Measurements from ENCODE around the gene CDKAL1.
"Not testable (repeated sequence)": the region's sequence is repeated elsewhere in the genome, so short reads cannot be mapped to it uniquely, and the experiment has no call there.

The CDKAL1 gene

GRCh38 chr6:20808439-20808838, 274.2 kb downstream of the CDKAL1 start:
- DNase-seq: no peak

- DNase-seq: no peak
Measured at GRCh38 chr6:20808924-20809323, 274.7 kb downstream of the CDKAL1 start.

- no peak for DNase-seq
Measured at GRCh38 chr6:20810727-20811108, 276.5 kb downstream of the CDKAL1 start.

GRCh38 chr6:20811109-20811761, 277.0 kb downstream of the CDKAL1 start:
- no peak for DNase-seq

- no peak for DNase-seq
Measured at GRCh38 chr6:20812776-20813175, 278.5 kb downstream of the CDKAL1 start.

- no peak for DNase-seq
Measured at GRCh38 chr6:20814494-20814893, 280.2 kb downstream of the CDKAL1 start.

GRCh38 chr6:20816126-20816525, 281.9 kb downstream of the CDKAL1 start:
- no peak for DNase-seq

- no peak for DNase-seq
Measured at GRCh38 chr6:20817806-20818320, 283.6 kb downstream of the CDKAL1 start.

GRCh38 chr6:20819774-20820400, 285.6 kb downstream of the CDKAL1 start:
- no peak for DNase-seq

- DNase-seq: no peak
Measured at GRCh38 chr6:20826378-20826777, 292.1 kb downstream of the CDKAL1 start.

- DNase-seq: no peak
Measured at GRCh38 chr6:20827798-20828197, 293.5 kb downstream of the CDKAL1 start.

GRCh38 chr6:20830576-20830975, 296.3 kb downstream of the CDKAL1 start:
- DNase-seq: no peak

- not testable (repeated sequence) for DNase-seq
Measured at GRCh38 chr6:20831251-20831650, 297.0 kb downstream of the CDKAL1 start.

- no peak for DNase-seq
Measured at GRCh38 chr6:20833881-20834515, 299.7 kb downstream of the CDKAL1 start.

GRCh38 chr6:20835315-20836010, 301.2 kb downstream of the CDKAL1 start:
- no peak for DNase-seq

- no peak for DNase-seq
Measured at GRCh38 chr6:20837189-20837588, 302.9 kb downstream of the CDKAL1 start.

GRCh38 chr6:20838113-20838512, 303.9 kb downstream of the CDKAL1 start:
- DNase-seq: no peak

- no peak for DNase-seq
Measured at GRCh38 chr6:20839630-20840029, 305.4 kb downstream of the CDKAL1 start.

GRCh38 chr6:20840675-20841074, 306.4 kb downstream of the CDKAL1 start:
- no peak for DNase-seq

GRCh38 chr6:20841806-20842205, 307.5 kb downstream of the CDKAL1 start:
- no peak for DNase-seq

GRCh38 chr6:20845592-20845991, 311.3 kb downstream of the CDKAL1 start:
- DNase-seq: no peak

- DNase-seq: no peak
Measured at GRCh38 chr6:20846602-20847028, 312.4 kb downstream of the CDKAL1 start.

- DNase-seq: no peak
Measured at GRCh38 chr6:20847904-20848303, 313.6 kb downstream of the CDKAL1 start.

Data from NCI-H774 (cell line).